Renal cortical epithelial cell (primary cell): ENCODE data around the gene ERCC1. TPM values are rescaled to one million over a fixed set of nuclear protein-coding genes. Genes with fewer than 3 reads are reported as not detected.

Experiments used
- DNase-seq: peaks from one replicate; pipeline ENCODE4 v3.0.0-alpha.2; 2011; ENCODE audit warnings: low read depth
- total RNA-seq: library from RNA; depleted of rRNA; stranded (reverse); fragments of >200 nt; gene quantifications from 2 replicates; pipeline ENCODE4 v1.2.3, GENCODE V29; 2014

ERCC1 gene
- total RNA-seq, 1 donor from 2014 or later: 41.9 TPM

- no peak for DNase-seq
These were observed 59.0 kb downstream of the ERCC1 start for GRCh38 chr19:45364696-45365095.

- no peak for DNase-seq
These were observed 59.8 kb downstream of the ERCC1 start for GRCh38 chr19:45363861-45364459.

- no peak for DNase-seq
These were observed 61.4 kb downstream of the ERCC1 start for GRCh38 chr19:45362291-45362690.

- no peak for DNase-seq
These were observed 62.1 kb downstream of the ERCC1 start for GRCh38 chr19:45361608-45362007.

- DNase-seq: no peak
These were observed 65.4 kb downstream of the ERCC1 start for GRCh38 chr19:45358213-45358792.

- no peak for DNase-seq
These were observed 66.3 kb downstream of the ERCC1 start for GRCh38 chr19:45357445-45357783.

Other genes starting within 250 kb of the ERCC1 start
- gene TRAPPC6A, start 245.7 kb downstream of the ERCC1 start, total RNA-seq: 20.1 and 22.4 TPM in 2 replicates
- 4.5 and 7.4 TPM in 2 replicates for gene BLOC1S3, start 245.1 kb downstream of the ERCC1 start, total RNA-seq
- not detected in 2 replicates for gene EXOC3L2, start 178.5 kb downstream of the ERCC1 start, total RNA-seq
- gene MARK4, start 172.6 kb downstream of the ERCC1 start, total RNA-seq: 5.0 and 27.2 TPM in 2 replicates
- not detected in 2 replicates for gene CKM, start 101.0 kb downstream of the ERCC1 start, total RNA-seq
- 1.3 and 13.2 TPM in 2 replicates for gene KLC3, start 83.2 kb downstream of the ERCC1 start, total RNA-seq
- 15.1 and 22.0 TPM in 2 replicates for gene ERCC2, start 53.3 kb downstream of the ERCC1 start, total RNA-seq
- gene PPP1R13L, start 18.8 kb downstream of the ERCC1 start, total RNA-seq: 10.9 and 32.8 TPM in 2 replicates
- 10.7 and 11.8 TPM in 2 replicates for gene POLR1G, start 17.3 kb downstream of the ERCC1 start, total RNA-seq
- 1.4 and 18.3 TPM in 2 replicates for gene FOSB, start 44.1 kb upstream of the ERCC1 start, total RNA-seq
- gene RTN2, start 73.1 kb upstream of the ERCC1 start, total RNA-seq: 5.8 and 20.0 TPM in 2 replicates
- gene PPM1N, start 74.5 kb upstream of the ERCC1 start, total RNA-seq: 0.75 and 1.0 TPM in 2 replicates
- gene VASP, start 83.6 kb upstream of the ERCC1 start, total RNA-seq: 66.0 and 224 TPM in 2 replicates
- 8.7 and 14.5 TPM in 2 replicates for gene OPA3, start 160.9 kb upstream of the ERCC1 start, total RNA-seq
- under 0.01 TPM in 1 of 2 replicates, not detected in the other for gene GPR4, start 178.3 kb upstream of the ERCC1 start, total RNA-seq
- 47.4 and 61.3 TPM in 2 replicates for gene EML2, start 215.5 kb upstream of the ERCC1 start, total RNA-seq
- 0.50 and 1.0 TPM in 2 replicates for gene GIPR, start 244.3 kb upstream of the ERCC1 start, total RNA-seq